NB4 (cell line): ENCODE measurements around the gene QRFPR.

Experiments used
- DNase-seq: peaks from one replicate; pipeline ENCODE4 v3.0.0; 2010; ENCODE audit warnings: low read depth
- H3K4me3 ChIP-seq: one replicate; pipeline ENCODE4 v1.5.1; 2011; ENCODE audit warnings: mild to moderate bottlenecking, low read depth, low read length, moderate library complexity
- MYC ChIP-seq: IDR thresholded peaks from 2 replicates; pipeline ENCODE4 v1.6.1; 2011; ENCODE audit warnings: low read depth, low read length
- POLR2A ChIP-seq: IDR thresholded peaks from 2 replicates; pipeline ENCODE4 v1.6.1; 2011; ENCODE audit warnings: mild to moderate bottlenecking; ENCODE audit not compliant: insufficient read length; ENCODE audit errors: extremely low read depth
- TF ChIP-seq, protein P1 (sequence below): IDR thresholded peaks from one replicate; pipeline ENCODE4 v1.5.1; 2012; ENCODE audit warnings: low read depth, low read length
- TF ChIP-seq, protein P2 (sequence below): IDR thresholded peaks from 2 replicates; pipeline ENCODE4 v1.6.1; 2011; ENCODE audit warnings: low read depth, low read length

QRFPR gene

DNA sequence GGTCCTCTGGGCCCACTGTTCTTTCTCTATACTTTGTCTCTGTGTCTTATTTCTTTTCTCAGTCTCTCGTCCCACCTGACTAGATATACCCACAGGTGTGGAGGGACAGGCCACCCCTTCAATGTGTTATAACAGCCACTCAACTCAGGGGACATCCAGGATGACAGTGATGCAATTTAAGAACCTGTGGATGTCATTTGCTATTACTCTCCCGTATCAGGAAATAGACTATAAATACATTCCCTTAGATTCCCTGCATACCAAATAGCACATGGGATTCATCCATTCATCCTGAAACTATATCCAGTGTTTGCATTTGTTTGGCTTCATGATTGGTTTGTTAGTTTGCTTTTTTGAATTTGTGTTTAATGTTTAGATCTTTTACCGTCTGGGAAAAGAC lies 16.6 kb upstream of the QRFPR start:
- DNase-seq: no peak
- TF ChIP-seq POLR2A (no peak), MYC (no peak)
- TF ChIP-seq, protein P1, sequence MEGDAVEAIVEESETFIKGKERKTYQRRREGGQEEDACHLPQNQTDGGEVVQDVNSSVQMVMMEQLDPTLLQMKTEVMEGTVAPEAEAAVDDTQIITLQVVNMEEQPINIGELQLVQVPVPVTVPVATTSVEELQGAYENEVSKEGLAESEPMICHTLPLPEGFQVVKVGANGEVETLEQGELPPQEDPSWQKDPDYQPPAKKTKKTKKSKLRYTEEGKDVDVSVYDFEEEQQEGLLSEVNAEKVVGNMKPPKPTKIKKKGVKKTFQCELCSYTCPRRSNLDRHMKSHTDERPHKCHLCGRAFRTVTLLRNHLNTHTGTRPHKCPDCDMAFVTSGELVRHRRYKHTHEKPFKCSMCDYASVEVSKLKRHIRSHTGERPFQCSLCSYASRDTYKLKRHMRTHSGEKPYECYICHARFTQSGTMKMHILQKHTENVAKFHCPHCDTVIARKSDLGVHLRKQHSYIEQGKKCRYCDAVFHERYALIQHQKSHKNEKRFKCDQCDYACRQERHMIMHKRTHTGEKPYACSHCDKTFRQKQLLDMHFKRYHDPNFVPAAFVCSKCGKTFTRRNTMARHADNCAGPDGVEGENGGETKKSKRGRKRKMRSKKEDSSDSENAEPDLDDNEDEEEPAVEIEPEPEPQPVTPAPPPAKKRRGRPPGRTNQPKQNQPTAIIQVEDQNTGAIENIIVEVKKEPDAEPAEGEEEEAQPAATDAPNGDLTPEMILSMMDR: no peak
- TF ChIP-seq, protein P2, sequence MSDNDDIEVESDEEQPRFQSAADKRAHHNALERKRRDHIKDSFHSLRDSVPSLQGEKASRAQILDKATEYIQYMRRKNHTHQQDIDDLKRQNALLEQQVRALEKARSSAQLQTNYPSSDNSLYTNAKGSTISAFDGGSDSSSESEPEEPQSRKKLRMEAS: no peak
- no peak overlapping the region for H3K4me3 ChIP-seq

DNA sequence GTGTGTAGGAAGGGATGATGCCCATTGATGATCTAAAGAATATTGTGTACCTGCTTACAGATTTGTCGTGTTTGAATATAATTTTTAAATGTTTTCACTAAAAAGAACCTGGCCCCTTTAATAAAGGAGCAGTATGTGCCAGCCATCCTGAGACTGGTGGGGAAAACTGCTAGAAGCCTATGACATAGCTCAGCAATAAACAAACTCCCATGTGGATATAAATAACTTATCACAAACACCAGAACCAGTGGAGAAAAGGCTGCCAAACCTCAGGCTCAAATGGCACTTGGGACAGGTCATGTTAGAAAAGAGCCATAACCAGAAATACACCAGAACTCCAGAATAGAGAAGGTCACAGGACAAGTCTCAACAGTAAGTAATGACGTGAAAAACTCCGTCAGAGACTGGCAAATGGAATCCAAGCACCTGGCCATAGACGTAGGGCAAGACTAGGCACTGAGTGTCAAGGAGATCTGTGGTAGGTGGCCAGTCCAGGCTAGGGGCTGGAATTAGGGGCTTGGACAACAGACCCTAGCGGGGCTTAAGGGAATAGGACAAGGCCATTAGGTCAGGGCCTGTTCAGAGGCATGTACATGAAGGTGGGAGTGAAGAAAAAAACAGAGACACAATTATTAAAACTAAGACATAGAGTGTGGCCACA lies 11.7 kb upstream of the QRFPR start:
- DNase-seq: no peak
- H3K4me3 ChIP-seq: no peak overlapping the region
- TF ChIP-seq, protein P1: no peak
- no peak for TF ChIP-seq POLR2A
- TF ChIP-seq MYC: no peak
- TF ChIP-seq, protein P2: no peak

DNA sequence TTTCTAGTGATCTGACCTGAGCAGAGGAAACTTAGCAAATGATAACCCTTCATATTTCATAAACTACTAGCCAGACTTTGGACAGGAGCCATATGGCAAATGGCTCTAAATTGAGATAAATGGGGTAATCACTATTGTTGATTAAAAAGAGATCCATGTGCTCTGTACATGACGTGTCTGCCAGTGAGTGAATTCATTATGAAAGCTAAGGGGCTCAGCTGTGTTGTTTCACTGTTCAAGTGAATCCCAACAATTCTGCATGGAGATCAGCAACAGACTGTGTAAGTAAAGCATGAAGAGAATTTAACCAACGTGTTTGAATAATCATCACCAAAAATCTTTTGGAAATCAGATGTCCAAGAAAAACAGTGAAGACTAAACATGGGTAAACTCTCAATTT lies 9.5 kb upstream of the QRFPR start:
- DNase-seq: no peak
- TF ChIP-seq, protein P2: no peak
- TF ChIP-seq MYC: no peak
- no peak for TF ChIP-seq POLR2A
- TF ChIP-seq, protein P1: no peak
- H3K4me3 ChIP-seq: no peak overlapping the region

DNA sequence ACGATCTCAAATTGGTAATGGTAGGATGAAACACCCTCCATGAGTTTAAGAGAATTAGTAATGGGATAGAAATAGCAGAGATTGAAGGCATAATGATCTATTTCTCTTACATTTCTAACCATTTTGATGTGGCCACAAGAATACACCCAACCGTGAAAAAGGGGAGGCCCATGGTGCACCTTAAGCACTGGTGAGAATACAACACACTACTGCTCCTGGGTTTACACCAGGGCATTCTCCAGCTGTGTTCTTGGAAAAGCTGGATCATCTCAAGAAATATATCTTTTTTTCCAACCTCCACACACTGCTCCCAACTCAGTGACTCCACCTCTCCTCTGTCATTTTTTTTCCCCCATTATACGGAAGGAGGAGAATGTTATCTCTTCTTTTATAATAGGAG lies 1.5 kb downstream of the QRFPR start:
- DNase-seq: no peak
- TF ChIP-seq, protein P1: no peak
- TF ChIP-seq MYC (no peak), POLR2A (no peak)
- TF ChIP-seq, protein P2: no peak
- no peak overlapping the region for H3K4me3 ChIP-seq

DNA sequence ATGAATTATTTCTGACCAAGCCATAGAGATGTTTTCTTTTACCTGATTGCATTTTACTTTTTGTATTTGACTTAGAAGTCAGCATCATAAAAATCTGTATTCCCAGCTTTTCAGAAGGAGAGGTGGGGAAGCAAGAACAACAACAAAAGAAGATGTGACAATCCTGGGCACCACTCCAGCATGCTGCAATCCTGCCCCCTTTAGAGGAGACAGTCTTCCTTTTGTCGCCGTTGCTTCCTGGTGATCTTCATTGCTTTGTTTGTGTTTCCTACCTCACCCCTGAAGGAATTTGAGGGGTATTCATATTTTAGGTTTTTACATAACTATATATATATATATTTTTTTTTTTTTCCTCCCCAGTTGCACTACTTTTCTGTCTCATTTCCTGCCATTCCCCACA lies 3.7 kb downstream of the QRFPR start:
- TF ChIP-seq MYC (no peak), POLR2A (no peak)
- TF ChIP-seq, protein P2: no peak
- TF ChIP-seq, protein P1: no peak

More for the DNA sequence above, 3.7 kb downstream of the QRFPR start:
- no peak overlapping the region for H3K4me3 ChIP-seq
- DNase-seq: no peak
